Vagina (tissue), 2 donors: ENCODE measurements around the gene SLC44A1. TPM values are rescaled to one million over a fixed set of nuclear protein-coding genes. Genes with fewer than 3 reads are reported as not detected.

Experiments
- DNase-seq, 2 donors: peaks; one replicate each; pipeline ENCODE4 v3.0.0-alpha.2; 2017; ENCODE audit errors: extremely low spot score in 2 of 2
- H3K27ac ChIP-seq: fragments of 200-600 bp; sonication (generic); one replicate; pipeline ENCODE4 v1.5.1; 2019
- H3K27me3 ChIP-seq: fragments of 200-600 bp; sonication (generic); one replicate; pipeline ENCODE4 v1.5.1; 2019
- H3K36me3 ChIP-seq, 2 donors: fragments of 200-600 bp; sonication (generic); one replicate each; pipeline ENCODE4 v1.5.1; 2017 to 2019
- H3K4me1 ChIP-seq: fragments of 200-600 bp; sonication (generic); one replicate; pipeline ENCODE4 v1.5.1; 2019
- H3K4me3 ChIP-seq, 2 donors: fragments of 200-600 bp; sonication (generic); 1 replicate in 1 of 2; 2 replicates in 1 of 2; pipeline ENCODE4 v1.5.1; 2016 to 2019
- H3K9me3 ChIP-seq: fragments of 200-600 bp; sonication (generic); one replicate; pipeline ENCODE4 v1.5.1; 2019
- CTCF ChIP-seq, 3 experiments: fragments of 450-650 bp in 2 of 3; fragments of 200-600 bp in 1 of 3; sonication (generic) in 1 of 3; IDR thresholded peaks; one replicate each; pipeline ENCODE4 v1.5.1; 2017 to 2019; ENCODE audit warnings: antibody characterized with exemption in 3 of 3, mild to moderate bottlenecking in 2 of 3, moderate library complexity in 2 of 3
- POLR2A ChIP-seq, 2 donors: fragments of 450-650 bp; IDR thresholded peaks; one replicate each; pipeline ENCODE4 v1.6.1; 2017; ENCODE audit warnings: antibody characterized with exemption in 2 of 2, mild to moderate bottlenecking in 2 of 2, moderate library complexity in 2 of 2
- POLR2AphosphoS5 ChIP-seq, 2 donors: sonication (generic); formaldehyde crosslinking; IDR thresholded peaks; one replicate each; pipeline ENCODE4 v1.9.0; 2017; ENCODE audit warnings: antibody characterized with exemption in 2 of 2, mild to moderate bottlenecking in 2 of 2, low read depth in 1 of 2; ENCODE audit not compliant: insufficient read depth in 1 of 2
- intact Hi-C: fragments of 100-400 bp; cut with DNase I; formaldehyde crosslinking; loops from one replicate; pipeline ENCODE4 v1.15.1; 2023
- total RNA-seq: library from RNA; depleted of rRNA; stranded (reverse); fragments of >200 nt; gene quantifications from one replicate; pipeline ENCODE4 v1.2.3, GENCODE V29; 2016

SLC44A1 gene
- total RNA-seq, 1 donor from 2014 or later = 67.3 TPM

- intact Hi-C loops = no loop called here
- no peak overlapping the region for H3K27ac ChIP-seq
- TF ChIP-seq POLR2AphosphoS5 (IDR thresholded peaks at IDR 0.05; ENCODE audit: insufficient read depth in 1 of 2, low read depth in 1 of 2) (no peak), CTCF (IDR thresholded peaks at IDR 0.05) (no peak), POLR2A (IDR thresholded peaks at IDR 0.05) (no peak)
Observed at GRCh38 chr9:105318729-105319191, 74.3 kb downstream of the SLC44A1 start.

DNA sequence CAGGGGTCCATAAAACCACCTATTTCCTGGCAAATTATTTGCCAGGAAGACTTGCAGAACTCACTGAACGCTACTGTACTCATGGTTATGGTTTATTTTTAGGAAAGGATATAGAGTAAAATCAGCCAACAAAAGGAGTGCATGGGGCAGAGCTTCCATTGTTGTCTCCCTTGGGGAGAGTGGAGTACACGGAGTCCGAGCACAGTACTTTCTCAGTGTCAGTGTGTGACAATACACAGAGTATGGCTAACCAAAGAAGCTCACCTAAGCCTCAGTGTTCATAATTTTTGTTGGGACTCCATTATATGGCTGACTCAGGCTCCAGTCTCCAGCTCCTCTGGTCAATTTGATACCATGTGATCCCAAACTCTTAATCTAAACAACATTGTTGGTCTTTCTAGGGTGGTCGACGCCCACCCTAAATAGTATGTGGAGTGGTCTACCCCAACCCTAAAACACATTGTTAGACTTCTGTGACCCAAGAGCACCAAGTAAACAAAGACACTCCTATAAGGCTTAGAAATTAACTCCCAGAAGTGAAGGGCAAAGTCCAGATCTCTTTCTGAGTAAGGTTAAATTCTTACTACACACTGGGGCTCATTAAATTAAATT is 74.9 kb downstream of the SLC44A1 start:
- no peak overlapping the region for H3K27ac ChIP-seq
- no peak for DNase-seq
- no peaks in the 10 kb centered on the region for H3K9me3 ChIP-seq
- H3K4me1 ChIP-seq = no peaks in the 10 kb centered on the region
- no peaks in the 10 kb centered on the region for H3K27me3 ChIP-seq
- no peaks in the 10 kb centered on the region for H3K36me3 ChIP-seq
- TF ChIP-seq CTCF (IDR thresholded peaks at IDR 0.05) (no peak), POLR2AphosphoS5 (IDR thresholded peaks at IDR 0.05; ENCODE audit: insufficient read depth in 1 of 2, low read depth in 1 of 2) (no peak), POLR2A (IDR thresholded peaks at IDR 0.05) (no peak)
- no peak overlapping the region for H3K4me3 ChIP-seq
- intact Hi-C loops = no loop called here

More at GRCh38 chr9:105318729-105319191, 74.3 kb downstream of the SLC44A1 start:
- Histone ChIP-seq H3K4me3 (no peak overlapping the region), H3K9me3 (no peaks in the 10 kb centered on the region), H3K36me3 (no peaks in the 10 kb centered on the region), H3K4me1 (no peaks in the 10 kb centered on the region), H3K27me3 (no peaks in the 10 kb centered on the region)
- no peak for DNase-seq

DNA sequence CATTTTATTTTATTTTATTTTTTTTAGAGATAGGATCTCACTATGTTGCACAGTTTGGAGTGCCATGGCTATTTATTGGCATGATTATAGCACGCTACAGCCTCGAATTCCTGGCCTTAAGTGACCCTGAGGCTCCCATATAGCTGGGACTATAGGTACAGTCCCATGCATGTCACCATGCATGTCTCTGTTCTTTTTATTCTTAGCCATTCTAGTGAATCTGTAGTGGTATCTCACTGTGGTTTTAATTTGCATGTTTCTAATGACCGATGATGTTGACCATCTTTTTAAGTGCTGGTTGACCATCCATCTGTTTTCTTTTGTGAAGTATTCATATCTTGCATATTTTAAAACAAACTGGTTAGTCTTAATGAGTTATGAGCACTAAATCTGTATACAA is 76.1 kb downstream of the SLC44A1 start:
- intact Hi-C loops = no loop called here
- H3K4me3 ChIP-seq = no peak overlapping the region
- no peaks in the 10 kb centered on the region for H3K4me1 ChIP-seq
- no peaks in the 10 kb centered on the region for H3K36me3 ChIP-seq
- H3K27me3 ChIP-seq = no peaks in the 10 kb centered on the region
- TF ChIP-seq POLR2A (IDR thresholded peaks at IDR 0.05) = no peak
- TF ChIP-seq POLR2AphosphoS5 (IDR thresholded peaks at IDR 0.05; ENCODE audit: insufficient read depth in 1 of 2, low read depth in 1 of 2) = no peak
- no peak for TF ChIP-seq CTCF (IDR thresholded peaks at IDR 0.05)
- H3K9me3 ChIP-seq = no peaks in the 10 kb centered on the region
- H3K27ac ChIP-seq = no peak overlapping the region
- no peak for DNase-seq

DNA sequence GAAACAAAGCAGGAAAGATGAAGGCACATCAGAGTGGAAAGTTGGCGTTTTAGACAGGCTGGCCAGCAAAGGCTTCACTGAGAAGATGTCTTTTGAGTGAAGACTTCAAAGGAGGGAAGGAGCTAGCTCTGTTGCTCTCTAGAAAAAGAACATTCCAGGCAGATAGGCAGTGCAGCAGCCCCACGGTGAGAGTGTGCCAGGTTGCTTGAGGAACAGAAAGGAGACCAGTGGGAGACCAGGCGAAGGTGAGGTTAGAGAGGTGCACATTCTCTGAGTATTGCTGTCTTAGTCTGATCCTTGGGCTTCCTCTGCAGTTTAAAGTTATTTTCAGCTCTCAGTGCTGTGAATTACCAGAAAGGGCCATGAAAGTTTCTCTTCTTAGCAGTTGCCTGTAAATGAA is 83.8 kb downstream of the SLC44A1 start:
- Histone ChIP-seq H3K4me1 (no peaks in the 10 kb centered on the region), H3K27me3 (no peaks in the 10 kb centered on the region), H3K9me3 (no peaks in the 10 kb centered on the region), H3K27ac (no peak overlapping the region), H3K36me3 (no peaks in the 10 kb centered on the region), H3K4me3 (no peak overlapping the region)
- TF ChIP-seq POLR2AphosphoS5 (IDR thresholded peaks at IDR 0.05; ENCODE audit: insufficient read depth in 1 of 2, low read depth in 1 of 2) (no peak), POLR2A (IDR thresholded peaks at IDR 0.05) (no peak), CTCF (IDR thresholded peaks at IDR 0.05) (no peak)
- intact Hi-C loops = no loop called here
- DNase-seq = no peak

- DNase-seq = no peak
- TF ChIP-seq POLR2AphosphoS5 (IDR thresholded peaks at IDR 0.05; ENCODE audit: insufficient read depth in 1 of 2, low read depth in 1 of 2) (no peak), CTCF (IDR thresholded peaks at IDR 0.05) (no peak), POLR2A (IDR thresholded peaks at IDR 0.05) (no peak)
- H3K9me3 ChIP-seq = no peaks in the 10 kb centered on the region
Observed at GRCh38 chr9:105328872-105329718, 84.6 kb downstream of the SLC44A1 start.

More at GRCh38 chr9:105328872-105329718, 84.6 kb downstream of the SLC44A1 start:
- H3K4me3 ChIP-seq = no peak overlapping the region
- no peaks in the 10 kb centered on the region for H3K4me1 ChIP-seq
- no peaks in the 10 kb centered on the region for H3K36me3 ChIP-seq
- intact Hi-C loops = no loop called here
- no peaks in the 10 kb centered on the region for H3K27me3 ChIP-seq
- no peak overlapping the region for H3K27ac ChIP-seq
